Measurements from ENCODE around the gene ZNHIT6. TPM values are rescaled to one million over a fixed set of nuclear protein-coding genes. Genes with fewer than 3 reads are reported as not detected.

ZNHIT6 gene
- total and polyA plus RNA-seq, 2 donors (not counting 1 experiment from before 2014, with no cell fraction given) = 6.0 to 16.3 TPM

- WGBS (ENCODE audit: insufficient coverage) = 92% methylated on average over 3 of the region's 7 CpGs
- Histone ChIP-seq H3K9ac (ENCODE audit: low read length) (no peak overlapping the region), H3K4me2 (replicated peaks; ENCODE audit: low read depth, low read length, poor library complexity, severe bottlenecking) (no peak overlapping the region), H3K79me2 (ENCODE audit: control insufficient read depth, insufficient read depth, low read length) (no peaks in the 10 kb centered on the region), H3K27me3 (replicated peaks in 1 of 4; ENCODE audit: control extremely low read depth in 1 of 4, control insufficient read depth in 3 of 4, insufficient read depth in 4 of 4, low read length in 3 of 4) (no peaks in the 10 kb centered on the region), H4K20me1 (ENCODE audit: control insufficient read depth, insufficient read depth, low read length, poor library complexity, severe bottlenecking) (no peaks in the 10 kb centered on the region), H3K27ac (ENCODE audit: low read length in 2 of 2) (no peak overlapping the region), H3K4me3 (ENCODE audit: control extremely low read depth in 1 of 5, extremely low read depth in 1 of 5, insufficient read depth in 1 of 5, low read depth in 2 of 5, low read length in 4 of 5) (no peak overlapping the region), H3K36me3 (replicated peaks in 1 of 2; ENCODE audit: control extremely low read depth in 1 of 2, control insufficient read depth in 1 of 2, extremely low read depth in 1 of 2, insufficient read depth in 2 of 2, low read length in 1 of 2) (no peaks in the 10 kb centered on the region), H3K9me3 (ENCODE audit: control extremely low read depth in 1 of 3, control insufficient read depth in 2 of 3, insufficient read depth in 1 of 3, low read length in 2 of 3) (no peaks in the 10 kb centered on the region), H3K4me1 (ENCODE audit: control insufficient read depth in 2 of 2, insufficient read depth in 2 of 2, low read length in 2 of 2) (no peaks in the 10 kb centered on the region), H2AFZ (ENCODE audit: insufficient read depth, low read depth, low read length, poor library complexity, severe bottlenecking) (no peak overlapping the region)
- Mint-ChIP-seq H3K4me1 (no peaks in the 10 kb centered on the region), H3K27ac (no peak overlapping the region), H3K4me3 (no peak overlapping the region), H3K27me3 (no peaks in the 10 kb centered on the region), H3K9me3 (ENCODE audit: insufficient read depth) (peaks cover 3% of the 10 kb centered on the region)
- ATAC-seq (ENCODE audit: low read depth) (no peak), DNase-seq (no peak)
- ChIA-PET CTCF (no interaction called here), POLR2A (no interaction called here)
- TF ChIP-seq EZH2 (IDR thresholded peaks at IDR 0.05; ENCODE audit: borderline replicate concordance, insufficient read depth, low read depth, low read length, poor library complexity, severe bottlenecking) (no peak), CTCF (IDR thresholded peaks at IDR 0.05) (no peak)
- intact Hi-C loops (cut with micrococcal nuclease) = no loop called here
Observed at GRCh38 chr1:85603086-85603880, 105.0 kb downstream of the ZNHIT6 start.

DNA sequence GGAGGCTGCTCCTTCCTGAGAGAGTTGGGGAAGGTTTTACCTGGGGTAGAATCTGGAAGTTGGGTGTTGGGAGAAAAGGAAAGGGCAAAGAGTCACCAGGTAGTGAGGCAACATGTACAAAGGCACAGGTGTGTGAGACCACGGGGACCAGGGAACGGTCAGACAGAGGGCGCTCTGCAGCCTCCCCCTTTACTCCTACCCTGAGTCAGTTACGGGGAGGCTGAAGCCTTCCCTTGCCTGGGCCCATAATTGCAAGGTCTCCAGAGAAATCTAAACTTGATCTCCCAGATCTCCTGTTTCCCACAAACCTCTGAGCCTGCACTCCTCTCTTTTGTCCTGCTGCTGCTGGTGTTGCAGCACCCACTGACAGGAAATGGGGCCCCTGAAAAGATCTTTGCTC lies 105.7 kb downstream of the ZNHIT6 start:
- peaks cover 3% of the 10 kb centered on the region for H3K9me3 Mint-ChIP-seq (ENCODE audit: insufficient read depth)
- WGBS (ENCODE audit: insufficient coverage) = 84% methylated on average over 4 of the region's 4 CpGs
- DNase-seq = no peak
- intact Hi-C loops (cut with micrococcal nuclease) = no loop called here
- H3K27me3 ChIP-seq (replicated peaks in 1 of 4; ENCODE audit: control extremely low read depth in 1 of 4, control insufficient read depth in 3 of 4, insufficient read depth in 4 of 4, low read length in 3 of 4) = no peaks in the 10 kb centered on the region
- H3K4me2 ChIP-seq (replicated peaks; ENCODE audit: low read depth, low read length, poor library complexity, severe bottlenecking) = no peak overlapping the region
- no peak overlapping the region for H3K4me3 Mint-ChIP-seq
- H3K27ac ChIP-seq (ENCODE audit: low read length in 2 of 2) = no peak overlapping the region
- CTCF ChIA-PET = no interaction called here
- H3K4me1 Mint-ChIP-seq = no peaks in the 10 kb centered on the region
- H3K79me2 ChIP-seq (ENCODE audit: control insufficient read depth, insufficient read depth, low read length) = no peaks in the 10 kb centered on the region
- no peak for ATAC-seq (ENCODE audit: low read depth)
- no peaks in the 10 kb centered on the region for H3K4me1 ChIP-seq (ENCODE audit: control insufficient read depth in 2 of 2, insufficient read depth in 2 of 2, low read length in 2 of 2)
- H3K9me3 ChIP-seq (ENCODE audit: control extremely low read depth in 1 of 3, control insufficient read depth in 2 of 3, insufficient read depth in 1 of 3, low read length in 2 of 3) = no peaks in the 10 kb centered on the region
- H4K20me1 ChIP-seq (ENCODE audit: control insufficient read depth, insufficient read depth, low read length, poor library complexity, severe bottlenecking) = no peaks in the 10 kb centered on the region
- H2AFZ ChIP-seq (ENCODE audit: insufficient read depth, low read depth, low read length, poor library complexity, severe bottlenecking) = no peak overlapping the region
- H3K27me3 Mint-ChIP-seq = no peaks in the 10 kb centered on the region
- H3K4me3 ChIP-seq (ENCODE audit: control extremely low read depth in 1 of 5, extremely low read depth in 1 of 5, insufficient read depth in 1 of 5, low read depth in 2 of 5, low read length in 4 of 5) = no peak overlapping the region
- no peaks in the 10 kb centered on the region for H3K36me3 ChIP-seq (replicated peaks in 1 of 2; ENCODE audit: control extremely low read depth in 1 of 2, control insufficient read depth in 1 of 2, extremely low read depth in 1 of 2, insufficient read depth in 2 of 2, low read length in 1 of 2)
- no peak overlapping the region for H3K27ac Mint-ChIP-seq
- POLR2A ChIA-PET = no interaction called here
- no peak for TF ChIP-seq EZH2 (IDR thresholded peaks at IDR 0.05; ENCODE audit: borderline replicate concordance, insufficient read depth, low read depth, low read length, poor library complexity, severe bottlenecking)
- TF ChIP-seq CTCF (IDR thresholded peaks at IDR 0.05) = no peak
- H3K9ac ChIP-seq (ENCODE audit: low read length) = no peak overlapping the region

All from B cell (primary cell).